ENCODE measurements around the gene FYCO1.

The FYCO1 gene

DNA sequence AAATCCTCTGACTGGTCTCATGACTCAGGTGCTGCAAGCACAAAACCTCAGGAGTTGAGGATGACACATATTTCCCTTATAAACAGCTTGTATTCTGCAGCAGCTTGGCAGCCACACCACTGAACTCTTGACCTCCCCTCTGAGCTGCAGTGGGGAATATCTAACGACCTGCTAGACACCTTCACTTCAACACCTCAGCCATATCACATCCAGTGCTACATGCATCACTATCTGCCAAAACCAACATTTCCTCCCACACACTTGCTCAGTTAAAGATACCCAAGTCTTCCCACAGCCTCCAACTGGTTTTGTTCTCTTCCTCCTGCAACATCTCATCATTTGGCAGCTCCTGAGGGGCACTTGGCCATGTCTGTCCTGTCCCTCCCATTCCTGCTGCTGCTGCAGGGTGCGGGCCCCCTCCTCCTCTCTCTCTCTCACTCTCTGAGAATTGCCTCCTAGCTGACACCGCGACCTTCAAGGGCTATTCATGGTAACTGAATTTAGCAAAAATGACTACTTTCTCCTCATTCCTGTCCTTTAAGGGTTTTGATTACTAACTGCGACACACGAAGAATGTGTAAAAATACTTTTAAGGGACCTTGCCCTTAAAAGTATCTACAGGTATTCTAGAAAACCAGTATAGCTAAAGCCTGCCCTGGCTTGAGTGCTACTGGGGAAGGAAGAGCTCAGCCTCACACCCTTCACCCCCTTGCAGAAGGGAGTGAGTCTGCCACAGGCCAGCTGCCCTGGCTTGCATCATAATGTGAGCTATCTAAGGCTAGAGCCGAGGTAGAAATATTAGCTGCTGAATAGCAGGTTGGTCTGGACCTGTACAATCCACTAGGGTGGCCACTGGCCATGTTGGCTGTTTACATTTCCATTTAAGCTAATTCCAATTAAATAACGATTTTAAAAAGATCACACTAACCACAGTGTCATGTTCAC is 114.3 kb downstream of the FYCO1 start:
- Histone ChIP-seq H3K27me3 (ENCODE audit: control insufficient read depth in 1 of 2, insufficient read depth in 2 of 2, low read length in 2 of 2) (no peaks in the 10 kb centered on the region), H3K4me1 (ENCODE audit: control insufficient read depth in 1 of 2, insufficient read depth in 2 of 2, low read length in 2 of 2) (peaks cover 0 to 4% of the 10 kb centered on the region in 2 donors), H3K9me3 (ENCODE audit: control insufficient read depth in 1 of 2, low read length in 2 of 2) (no peaks in the 10 kb centered on the region), H3K4me3 (ENCODE audit: low read depth in 1 of 2, low read length in 2 of 2) (no peak overlapping the region), H3K9ac (ENCODE audit: low read depth in 1 of 2, low read length in 2 of 2) (no peak overlapping the region), H3K36me3 (ENCODE audit: control insufficient read depth in 1 of 2, insufficient read depth in 2 of 2, low read length in 2 of 2) (no peaks in the 10 kb centered on the region), H3K27ac (ENCODE audit: low read depth, low read length) (no peak overlapping the region)

DNA sequence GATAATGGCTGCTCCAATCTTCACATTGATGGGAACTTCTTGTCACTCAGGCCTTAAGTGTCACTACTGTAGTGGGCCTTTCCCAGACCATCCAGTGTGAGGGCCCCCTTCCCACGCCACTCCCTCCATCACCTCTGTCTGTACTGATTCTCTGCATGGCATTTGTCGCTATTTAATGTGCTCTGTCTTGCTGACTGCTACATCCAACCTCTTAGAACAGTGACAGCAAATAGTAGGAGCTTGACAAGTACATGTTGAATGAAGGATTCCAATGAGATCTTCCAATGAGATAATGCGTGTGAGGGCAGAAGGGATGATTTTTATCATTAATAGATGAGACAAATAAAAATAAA is 114.9 kb downstream of the FYCO1 start:
- H3K4me3 ChIP-seq (ENCODE audit: low read depth in 1 of 2, low read length in 2 of 2): no peak overlapping the region
- peaks cover 0 to 4% of the 10 kb centered on the region in 2 donors for H3K4me1 ChIP-seq (ENCODE audit: control insufficient read depth in 1 of 2, insufficient read depth in 2 of 2, low read length in 2 of 2)
- H3K27ac ChIP-seq (ENCODE audit: low read depth, low read length): no peak overlapping the region
- no peak overlapping the region for H3K9ac ChIP-seq (ENCODE audit: low read depth in 1 of 2, low read length in 2 of 2)
- no peaks in the 10 kb centered on the region for H3K36me3 ChIP-seq (ENCODE audit: control insufficient read depth in 1 of 2, insufficient read depth in 2 of 2, low read length in 2 of 2)
- H3K27me3 ChIP-seq (ENCODE audit: control insufficient read depth in 1 of 2, insufficient read depth in 2 of 2, low read length in 2 of 2): no peaks in the 10 kb centered on the region
- no peaks in the 10 kb centered on the region for H3K9me3 ChIP-seq (ENCODE audit: control insufficient read depth in 1 of 2, low read length in 2 of 2)

DNA sequence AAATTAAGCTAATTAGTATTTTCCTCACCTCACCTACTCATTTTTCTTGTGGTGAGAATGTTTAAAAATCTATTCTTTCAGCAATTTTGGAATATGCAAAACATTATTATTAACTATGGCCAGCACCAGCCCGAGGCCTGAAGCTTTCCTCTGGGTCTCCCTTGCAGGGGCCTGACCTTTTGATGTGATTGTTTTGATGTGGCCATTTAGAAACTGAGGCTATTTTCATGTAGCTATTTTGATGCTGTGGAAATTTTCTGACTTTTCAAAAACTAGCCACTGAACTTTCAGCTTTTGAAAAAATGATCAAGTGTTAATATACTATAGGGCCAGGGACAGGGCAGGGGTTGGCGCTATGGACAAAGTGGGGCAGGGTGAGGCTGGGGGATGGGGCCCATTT is 117.5 kb downstream of the FYCO1 start:
- H3K27me3 ChIP-seq (ENCODE audit: control insufficient read depth in 1 of 2, insufficient read depth in 2 of 2, low read length in 2 of 2): no peaks in the 10 kb centered on the region
- H3K4me1 ChIP-seq (ENCODE audit: control insufficient read depth in 1 of 2, insufficient read depth in 2 of 2, low read length in 2 of 2): peaks cover 3 to 13% of the 10 kb centered on the region in 2 donors
- H3K27ac ChIP-seq (ENCODE audit: low read depth, low read length): no peak overlapping the region
- H3K36me3 ChIP-seq (ENCODE audit: control insufficient read depth in 1 of 2, insufficient read depth in 2 of 2, low read length in 2 of 2): no peaks in the 10 kb centered on the region
- no peaks in the 10 kb centered on the region for H3K9me3 ChIP-seq (ENCODE audit: control insufficient read depth in 1 of 2, low read length in 2 of 2)
- no peak overlapping the region for H3K4me3 ChIP-seq (ENCODE audit: low read depth in 1 of 2, low read length in 2 of 2)
- no peak overlapping the region for H3K9ac ChIP-seq (ENCODE audit: low read depth in 1 of 2, low read length in 2 of 2)

GRCh38 chr3:45874677-45875346 is 120.8 kb downstream of the FYCO1 start:
- Histone ChIP-seq H3K9ac (ENCODE audit: low read depth in 1 of 2, low read length in 2 of 2) (no peak overlapping the region), H3K27ac (ENCODE audit: low read depth, low read length) (no peak overlapping the region), H3K4me1 (ENCODE audit: control insufficient read depth in 1 of 2, insufficient read depth in 2 of 2, low read length in 2 of 2) (peaks cover 3 to 11% of the 10 kb centered on the region in 2 donors), H3K36me3 (ENCODE audit: control insufficient read depth in 1 of 2, insufficient read depth in 2 of 2, low read length in 2 of 2) (no peaks in the 10 kb centered on the region), H3K9me3 (ENCODE audit: control insufficient read depth in 1 of 2, low read length in 2 of 2) (no peaks in the 10 kb centered on the region), H3K27me3 (ENCODE audit: control insufficient read depth in 1 of 2, insufficient read depth in 2 of 2, low read length in 2 of 2) (no peaks in the 10 kb centered on the region), H3K4me3 (ENCODE audit: low read depth in 1 of 2, low read length in 2 of 2) (no peak overlapping the region)

GRCh38 chr3:45873638-45874037 is 122.0 kb downstream of the FYCO1 start:
- Histone ChIP-seq H3K4me1 (ENCODE audit: control insufficient read depth in 1 of 2, insufficient read depth in 2 of 2, low read length in 2 of 2) (peaks cover 3 to 11% of the 10 kb centered on the region in 2 donors), H3K27ac (ENCODE audit: low read depth, low read length) (no peak overlapping the region), H3K27me3 (ENCODE audit: control insufficient read depth in 1 of 2, insufficient read depth in 2 of 2, low read length in 2 of 2) (no peaks in the 10 kb centered on the region), H3K4me3 (ENCODE audit: low read depth in 1 of 2, low read length in 2 of 2) (no peak overlapping the region), H3K9me3 (ENCODE audit: control insufficient read depth in 1 of 2, low read length in 2 of 2) (no peaks in the 10 kb centered on the region), H3K36me3 (ENCODE audit: control insufficient read depth in 1 of 2, insufficient read depth in 2 of 2, low read length in 2 of 2) (no peaks in the 10 kb centered on the region), H3K9ac (ENCODE audit: low read depth in 1 of 2, low read length in 2 of 2) (no peak overlapping the region)

DNA sequence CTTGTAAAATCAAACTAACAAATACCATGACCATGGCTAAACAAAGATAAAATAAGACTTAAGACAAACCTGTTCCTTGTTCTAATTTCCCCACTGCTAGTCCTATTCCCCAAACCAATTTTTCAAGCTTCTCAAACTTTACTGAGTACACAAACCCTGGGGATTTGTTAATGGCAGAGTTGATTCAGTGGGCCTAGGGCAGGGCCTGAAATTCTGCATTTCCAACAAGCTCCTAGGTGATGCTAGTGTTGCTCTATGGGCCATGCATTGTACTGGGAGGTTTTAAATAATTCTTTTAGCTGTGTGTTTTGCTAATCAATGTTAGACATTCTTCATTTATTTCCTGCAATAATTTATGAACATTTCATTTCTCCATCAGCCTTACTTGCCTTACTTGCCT is 122.6 kb downstream of the FYCO1 start:
- no peak overlapping the region for H3K4me3 ChIP-seq (ENCODE audit: low read depth in 1 of 2, low read length in 2 of 2)
- H3K27me3 ChIP-seq (ENCODE audit: control insufficient read depth in 1 of 2, insufficient read depth in 2 of 2, low read length in 2 of 2): no peaks in the 10 kb centered on the region
- H3K36me3 ChIP-seq (ENCODE audit: control insufficient read depth in 1 of 2, insufficient read depth in 2 of 2, low read length in 2 of 2): no peaks in the 10 kb centered on the region
- no peak overlapping the region for H3K9ac ChIP-seq (ENCODE audit: low read depth in 1 of 2, low read length in 2 of 2)
- no peak overlapping the region for H3K27ac ChIP-seq (ENCODE audit: low read depth, low read length)
- H3K9me3 ChIP-seq (ENCODE audit: control insufficient read depth in 1 of 2, low read length in 2 of 2): no peaks in the 10 kb centered on the region
- peaks cover 6 to 11% of the 10 kb centered on the region in 2 donors for H3K4me1 ChIP-seq (ENCODE audit: control insufficient read depth in 1 of 2, insufficient read depth in 2 of 2, low read length in 2 of 2)

- H3K27ac ChIP-seq (ENCODE audit: low read depth, low read length): no peak overlapping the region
- peaks cover 6 to 11% of the 10 kb centered on the region in 2 donors for H3K4me1 ChIP-seq (ENCODE audit: control insufficient read depth in 1 of 2, insufficient read depth in 2 of 2, low read length in 2 of 2)
- no peak overlapping the region for H3K4me3 ChIP-seq (ENCODE audit: low read depth in 1 of 2, low read length in 2 of 2)
- no peaks in the 10 kb centered on the region for H3K27me3 ChIP-seq (ENCODE audit: control insufficient read depth in 1 of 2, insufficient read depth in 2 of 2, low read length in 2 of 2)
- H3K36me3 ChIP-seq (ENCODE audit: control insufficient read depth in 1 of 2, insufficient read depth in 2 of 2, low read length in 2 of 2): no peaks in the 10 kb centered on the region
- no peak overlapping the region for H3K9ac ChIP-seq (ENCODE audit: low read depth in 1 of 2, low read length in 2 of 2)
- no peaks in the 10 kb centered on the region for H3K9me3 ChIP-seq (ENCODE audit: control insufficient read depth in 1 of 2, low read length in 2 of 2)
Measured at GRCh38 chr3:45872569-45872968, 123.1 kb downstream of the FYCO1 start.

GRCh38 chr3:45871780-45872179 is 123.8 kb downstream of the FYCO1 start:
- H3K9ac ChIP-seq (ENCODE audit: low read depth in 1 of 2, low read length in 2 of 2): no peak overlapping the region

GRCh38 chr3:45870099-45870498 is 125.5 kb downstream of the FYCO1 start:
- Histone ChIP-seq H3K27ac (ENCODE audit: low read depth, low read length) (no peak overlapping the region), H3K4me1 (ENCODE audit: control insufficient read depth in 1 of 2, insufficient read depth in 2 of 2, low read length in 2 of 2) (peaks cover 7 to 11% of the 10 kb centered on the region in 2 donors), H3K36me3 (ENCODE audit: control insufficient read depth in 1 of 2, insufficient read depth in 2 of 2, low read length in 2 of 2) (no peaks in the 10 kb centered on the region), H3K27me3 (ENCODE audit: control insufficient read depth in 1 of 2, insufficient read depth in 2 of 2, low read length in 2 of 2) (no peaks in the 10 kb centered on the region), H3K4me3 (ENCODE audit: low read depth in 1 of 2, low read length in 2 of 2) (no peak overlapping the region), H3K9ac (ENCODE audit: low read depth in 1 of 2, low read length in 2 of 2) (no peak overlapping the region), H3K9me3 (ENCODE audit: control insufficient read depth in 1 of 2, low read length in 2 of 2) (no peaks in the 10 kb centered on the region)

More at GRCh38 chr3:45871780-45872179, 123.8 kb downstream of the FYCO1 start:
- Histone ChIP-seq H3K36me3 (ENCODE audit: control insufficient read depth in 1 of 2, insufficient read depth in 2 of 2, low read length in 2 of 2) (no peaks in the 10 kb centered on the region), H3K27me3 (ENCODE audit: control insufficient read depth in 1 of 2, insufficient read depth in 2 of 2, low read length in 2 of 2) (no peaks in the 10 kb centered on the region), H3K9me3 (ENCODE audit: control insufficient read depth in 1 of 2, low read length in 2 of 2) (no peaks in the 10 kb centered on the region), H3K27ac (ENCODE audit: low read depth, low read length) (no peak overlapping the region), H3K4me1 (ENCODE audit: control insufficient read depth in 1 of 2, insufficient read depth in 2 of 2, low read length in 2 of 2) (peaks cover 6 to 11% of the 10 kb centered on the region in 2 donors), H3K4me3 (ENCODE audit: low read depth in 1 of 2, low read length in 2 of 2) (no peak overlapping the region)

GRCh38 chr3:45869638-45870037 is 126.0 kb downstream of the FYCO1 start:
- Histone ChIP-seq H3K9me3 (ENCODE audit: control insufficient read depth in 1 of 2, low read length in 2 of 2) (no peaks in the 10 kb centered on the region), H3K4me1 (ENCODE audit: control insufficient read depth in 1 of 2, insufficient read depth in 2 of 2, low read length in 2 of 2) (peaks cover 10% of the 10 kb centered on the region in 2 donors), H3K36me3 (ENCODE audit: control insufficient read depth in 1 of 2, insufficient read depth in 2 of 2, low read length in 2 of 2) (no peaks in the 10 kb centered on the region), H3K27me3 (ENCODE audit: control insufficient read depth in 1 of 2, insufficient read depth in 2 of 2, low read length in 2 of 2) (no peaks in the 10 kb centered on the region), H3K4me3 (ENCODE audit: low read depth in 1 of 2, low read length in 2 of 2) (no peak overlapping the region), H3K27ac (ENCODE audit: low read depth, low read length) (no peak overlapping the region), H3K9ac (ENCODE audit: low read depth in 1 of 2, low read length in 2 of 2) (no peak overlapping the region)
